ENCODE results near the gene NRIP1. TPM values are rescaled to one million over a fixed set of nuclear protein-coding genes. Genes with fewer than 3 reads are reported as not detected.

NRIP1 gene
- total and polyA plus RNA-seq, 2 of the 13 experiments (the other 11 are each of a cell fraction or from before 2014, with no cell fraction given) = 21.0 to 69.0 TPM

GRCh38 chr21:14989359-14989758 is 75.4 kb downstream of the NRIP1 start:
- Histone ChIP-seq H3K27ac (ENCODE audit: extremely low read length, insufficient read depth, low read length) (peak overlapping the region; percentile 10), H4K20me1 (ENCODE audit: insufficient read depth, low read length) (peaks cover 5% of the 10 kb centered on the region; the same call in 1 of the 2 replicates), H3K79me2 (ENCODE audit: insufficient read depth, low read length) (peaks cover 97% of the 10 kb centered on the region), H3K27me3 (ENCODE audit: control insufficient read depth in 1 of 2, insufficient read depth in 2 of 2, low read length in 2 of 2) (no peaks in the 10 kb centered on the region), H3K36me3 (replicated peaks in 1 of 2; ENCODE audit: control insufficient read depth in 1 of 2, insufficient read depth in 2 of 2, low read length in 2 of 2) (peaks cover 6 to 61% of the 10 kb centered on the region in 2 experiments), H3K4me3 (replicated peaks in 1 of 3; ENCODE audit: insufficient read depth in 1 of 3, low read depth in 2 of 3, low read length in 3 of 3) (no peak overlapping the region), H3K9me3 (ENCODE audit: low read length) (no peaks in the 10 kb centered on the region), H3K9ac (ENCODE audit: insufficient read depth, low read depth, low read length) (no peak overlapping the region), H3K4me2 (ENCODE audit: low read depth, low read length) (no peak overlapping the region), H3K4me1 (ENCODE audit: insufficient read depth, low read length) (peaks cover 29% of the 10 kb centered on the region), H2AFZ (ENCODE audit: low read length) (no peak overlapping the region)
- DNase-seq (ENCODE audit: low spot score) (no peak), ATAC-seq (no peak), FAIRE-seq (no peak)
- in situ Hi-C loops (cut with HindIII; ENCODE audit: extremely low pct_ligation_motif_present, low pct_unique_long_range_greater_than_20kb) = no loop called here
- no TSS peak for BruUV-seq (replicated peaks)
- TF ChIP-seq MTF1 (CRISPR knock-in tag; IDR thresholded peaks at IDR 0.05) (no peak), RBM22 (optimal IDR thresholded peaks at IDR 0.05; ENCODE audit: low read length) (peak; percentile 29)
- 91% methylated on average over 2 of the region's 2 CpGs for WGBS (ENCODE audit: low lambda C conversion rate)
- CTCF ChIA-PET (ENCODE audit: low intra/inter-chr PET ratio, low total read pairs) = no interaction called here
- POLR2A ChIA-PET = no interaction called here
- intact Hi-C loops (cut with micrococcal nuclease; ENCODE audit: unreplicated experiment) = no loop called here

- Histone ChIP-seq H3K9me3 (ENCODE audit: low read length) (no peaks in the 10 kb centered on the region), H3K79me2 (ENCODE audit: insufficient read depth, low read length) (peaks cover 99% of the 10 kb centered on the region), H3K36me3 (replicated peaks in 1 of 2; ENCODE audit: control insufficient read depth in 1 of 2, insufficient read depth in 2 of 2, low read length in 2 of 2) (peaks cover 6 to 67% of the 10 kb centered on the region in 2 experiments), H3K4me1 (ENCODE audit: insufficient read depth, low read length) (peaks cover 29% of the 10 kb centered on the region), H3K4me2 (ENCODE audit: low read depth, low read length) (no peak overlapping the region), H3K27me3 (ENCODE audit: control insufficient read depth in 1 of 2, insufficient read depth in 2 of 2, low read length in 2 of 2) (no peaks in the 10 kb centered on the region), H2AFZ (ENCODE audit: low read length) (no peak overlapping the region), H3K27ac (ENCODE audit: extremely low read length, insufficient read depth, low read length) (peak overlapping the region; percentile 10), H4K20me1 (ENCODE audit: insufficient read depth, low read length) (peaks cover 5% of the 10 kb centered on the region; the same call in 1 of the 2 replicates), H3K4me3 (replicated peaks in 1 of 3; ENCODE audit: insufficient read depth in 1 of 3, low read depth in 2 of 3, low read length in 3 of 3) (no peak overlapping the region), H3K9ac (ENCODE audit: insufficient read depth, low read depth, low read length) (no peak overlapping the region)
- WGBS (ENCODE audit: low lambda C conversion rate) = 98% methylated on average over 3 of the region's 3 CpGs
- in situ Hi-C loops (cut with HindIII; ENCODE audit: extremely low pct_ligation_motif_present, low pct_unique_long_range_greater_than_20kb) = no loop called here
- TF ChIP-seq SMAD1 (CRISPR knock-in tag; IDR thresholded peaks at IDR 0.05; ENCODE audit: borderline replicate concordance, low read depth) (no peak), ZNF878 (CRISPR knock-in tag; IDR thresholded peaks at IDR 0.05) (no peak), PTBP1 (IDR thresholded peaks at IDR 0.05; ENCODE audit: low read depth, low read length, poor library complexity, severe bottlenecking) (no peak), RCOR2 (CRISPR knock-in tag; IDR thresholded peaks at IDR 0.05) (no peak), ZNF232 (CRISPR knock-in tag; IDR thresholded peaks at IDR 0.05; ENCODE audit: borderline replicate concordance) (no peak), TBX3 (IDR thresholded peaks at IDR 0.05; ENCODE audit: borderline replicate concordance) (no peak), ATM (IDR thresholded peaks at IDR 0.05; ENCODE audit: borderline replicate concordance) (no peak), ARID2 (CRISPR knock-in tag; IDR thresholded peaks at IDR 0.05; ENCODE audit: borderline replicate concordance) (no peak), HOXA5 (CRISPR knock-in tag; IDR thresholded peaks at IDR 0.05) (no peak), ZNF558 (CRISPR knock-in tag; IDR thresholded peaks at IDR 0.05; ENCODE audit: borderline replicate concordance) (no peak), PHF5A (CRISPR knock-in tag; IDR thresholded peaks at IDR 0.05; ENCODE audit: low read depth, unreplicated experiment) (no peak), IRF9 (CRISPR knock-in tag; IDR thresholded peaks at IDR 0.05; ENCODE audit: borderline replicate concordance) (no peak), ZNF207 (IDR thresholded peaks at IDR 0.05; ENCODE audit: borderline replicate concordance) (no peak), ZNF225 (CRISPR knock-in tag; IDR thresholded peaks at IDR 0.05) (no peak), NCOA2 (CRISPR knock-in tag; IDR thresholded peaks at IDR 0.05) (no peak), TEF (CRISPR knock-in tag; IDR thresholded peaks at IDR 0.05) (no peak), KLF12 (CRISPR knock-in tag; IDR thresholded peaks at IDR 0.05; ENCODE audit: borderline replicate concordance) (no peak), ZNF746 (CRISPR knock-in tag; IDR thresholded peaks at IDR 0.05) (no peak), GABPB1 (CRISPR knock-in tag; IDR thresholded peaks at IDR 0.05) (no peak)
- ChIA-PET POLR2A (no interaction called here), CTCF (ENCODE audit: low intra/inter-chr PET ratio, low total read pairs) (no interaction called here)
- intact Hi-C loops (cut with micrococcal nuclease; ENCODE audit: unreplicated experiment) = no loop called here
- ATAC-seq = peak; percentile 39
- no peak for FAIRE-seq
- BruUV-seq (replicated peaks) = no TSS peak
- no peak for DNase-seq (ENCODE audit: low spot score)
These were observed 76.0 kb downstream of the NRIP1 start for GRCh38 chr21:14988760-14989159.

Data from HepG2 (cell line).